ENCODE data around the gene NEGR1. TPM values are rescaled to one million over a fixed set of nuclear protein-coding genes. Genes with fewer than 3 reads are reported as not detected.

NEGR1 gene
- total RNA-seq, 1 donor from 2014 or later = 2.4 TPM

GRCh38 chr1:71511505-71511904 is 770.8 kb downstream of the NEGR1 start:
- Mint-ChIP-seq H3K4me3 (no peak overlapping the region), H3K27ac (no peak overlapping the region), H3K4me1 (no peaks in the 10 kb centered on the region), H3K9me3 (peaks cover 25% of the 10 kb centered on the region), H3K27me3 (ENCODE audit: low read depth) (no peaks in the 10 kb centered on the region), H3K36me3 (peaks cover 3% of the 10 kb centered on the region)
- no peak for TF ChIP-seq CTCF (IDR thresholded peaks at IDR 0.05; ENCODE audit: unreplicated experiment)
- no peak for DNase-seq (ENCODE audit: low spot score in 2 of 2, unreplicated experiment in 2 of 2)

DNA sequence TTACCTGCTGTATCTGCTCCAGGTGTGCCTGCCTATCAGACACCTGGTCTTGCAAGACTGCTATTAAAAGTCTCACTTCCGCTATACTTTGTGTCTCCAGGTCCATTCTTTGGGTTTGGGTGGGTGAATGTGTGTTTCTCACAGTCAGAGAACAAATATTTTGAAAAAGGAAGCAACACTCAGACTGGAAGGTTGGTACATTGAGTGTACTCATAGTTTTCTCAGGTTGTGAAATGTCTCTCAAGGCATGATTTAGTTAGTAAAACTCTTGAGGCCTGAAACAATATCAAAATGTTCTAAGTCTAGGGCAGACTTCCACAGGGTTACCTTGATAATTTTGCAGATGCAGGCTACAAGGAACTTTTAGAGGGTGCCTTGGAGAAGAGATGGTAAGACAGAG is 771.6 kb downstream of the NEGR1 start:
- no peak for TF ChIP-seq CTCF (IDR thresholded peaks at IDR 0.05; ENCODE audit: unreplicated experiment)
- no peak overlapping the region for H3K4me3 Mint-ChIP-seq
- no peak overlapping the region for H3K27ac Mint-ChIP-seq
- H3K9me3 Mint-ChIP-seq = peaks cover 31% of the 10 kb centered on the region
- no peak for DNase-seq (ENCODE audit: low spot score in 2 of 2, unreplicated experiment in 2 of 2)
- no peaks in the 10 kb centered on the region for H3K27me3 Mint-ChIP-seq (ENCODE audit: low read depth)
- H3K36me3 Mint-ChIP-seq = peaks cover 3% of the 10 kb centered on the region
- H3K4me1 Mint-ChIP-seq = no peaks in the 10 kb centered on the region

GRCh38 chr1:71509051-71509595 is 773.2 kb downstream of the NEGR1 start:
- peaks cover 36% of the 10 kb centered on the region for H3K9me3 Mint-ChIP-seq
- H3K36me3 Mint-ChIP-seq = peaks cover 3% of the 10 kb centered on the region
- no peak overlapping the region for H3K4me3 Mint-ChIP-seq
- TF ChIP-seq CTCF (IDR thresholded peaks at IDR 0.05; ENCODE audit: unreplicated experiment) = no peak
- DNase-seq (ENCODE audit: low spot score in 2 of 2, unreplicated experiment in 2 of 2) = no peak
- no peaks in the 10 kb centered on the region for H3K27me3 Mint-ChIP-seq (ENCODE audit: low read depth)
- H3K4me1 Mint-ChIP-seq = no peaks in the 10 kb centered on the region
- H3K27ac Mint-ChIP-seq = no peak overlapping the region

GRCh38 chr1:71502006-71502405 is 780.3 kb downstream of the NEGR1 start:
- no peak overlapping the region for H3K27ac Mint-ChIP-seq
- H3K4me1 Mint-ChIP-seq = no peaks in the 10 kb centered on the region
- no peak overlapping the region for H3K4me3 Mint-ChIP-seq
- no peak for DNase-seq (ENCODE audit: low spot score in 2 of 2, unreplicated experiment in 2 of 2)
- H3K9me3 Mint-ChIP-seq = peaks cover 16% of the 10 kb centered on the region
- no peak for TF ChIP-seq CTCF (IDR thresholded peaks at IDR 0.05; ENCODE audit: unreplicated experiment)
- no peaks in the 10 kb centered on the region for H3K27me3 Mint-ChIP-seq (ENCODE audit: low read depth)
- H3K36me3 Mint-ChIP-seq = peaks cover 2% of the 10 kb centered on the region

DNA sequence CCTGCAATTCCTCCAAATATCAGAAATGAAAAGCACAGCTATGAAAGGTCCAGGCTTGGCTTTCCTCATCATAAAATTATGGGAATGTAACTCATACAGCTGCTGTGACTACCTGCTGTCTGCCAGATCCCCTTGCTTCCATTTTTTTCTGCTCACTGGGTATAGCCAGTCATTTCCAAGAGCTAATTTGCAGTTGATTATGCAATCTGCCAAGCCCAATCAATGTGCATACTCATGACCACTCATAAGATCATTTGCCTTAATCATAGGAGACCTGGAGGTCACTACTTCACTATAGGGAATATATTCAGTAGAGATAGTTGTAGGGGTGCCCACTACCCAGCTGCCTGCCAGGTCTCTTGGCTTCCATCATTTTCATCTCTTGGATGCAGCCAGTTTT is 783.8 kb downstream of the NEGR1 start:
- Mint-ChIP-seq H3K4me1 (no peaks in the 10 kb centered on the region), H3K27ac (no peak overlapping the region), H3K9me3 (peaks cover 7% of the 10 kb centered on the region), H3K27me3 (ENCODE audit: low read depth) (no peaks in the 10 kb centered on the region), H3K4me3 (no peak overlapping the region), H3K36me3 (no peaks in the 10 kb centered on the region)
- TF ChIP-seq CTCF (IDR thresholded peaks at IDR 0.05; ENCODE audit: unreplicated experiment) = no peak
- no peak for DNase-seq (ENCODE audit: low spot score in 2 of 2, unreplicated experiment in 2 of 2)

- H3K4me1 Mint-ChIP-seq = peaks cover 2% of the 10 kb centered on the region
These were observed 788.2 kb downstream of the NEGR1 start for GRCh38 chr1:71494163-71494562.

More at GRCh38 chr1:71494163-71494562, 788.2 kb downstream of the NEGR1 start:
- Mint-ChIP-seq H3K27me3 (ENCODE audit: low read depth) (no peaks in the 10 kb centered on the region), H3K27ac (no peak overlapping the region), H3K4me3 (no peak overlapping the region), H3K36me3 (no peaks in the 10 kb centered on the region), H3K9me3 (peaks cover 7% of the 10 kb centered on the region)
- no peak for TF ChIP-seq CTCF (IDR thresholded peaks at IDR 0.05; ENCODE audit: unreplicated experiment)
- DNase-seq (ENCODE audit: low spot score in 2 of 2, unreplicated experiment in 2 of 2) = no peak
